Neuronal stem cell (in vitro differentiated cells): ENCODE data around the gene MED16.

Experiments
- DNase-seq: peaks from one replicate; pipeline ENCODE4 v3.0.0-alpha.2; 2013; ENCODE audit warnings: low spot score
- H2AFZ ChIP-seq: one replicate; pipeline ENCODE4 v1.6.1; 2013; ENCODE audit warnings: mild to moderate bottlenecking, low read length, inconsistent platforms
- H2AK5ac ChIP-seq: 2 replicates; pipeline ENCODE4 v1.6.1; 2013; ENCODE audit warnings: low read depth, mild to moderate bottlenecking, inconsistent platforms, low read length, moderate library complexity, mixed read lengths
- H2BK120ac ChIP-seq: 2 replicates; pipeline ENCODE4 v1.6.1; 2013; ENCODE audit warnings: low read depth, mild to moderate bottlenecking, inconsistent platforms, low read length, moderate library complexity, mixed read lengths
- H2BK12ac ChIP-seq: one replicate; pipeline ENCODE4 v1.6.1; 2013; ENCODE audit warnings: low read length, inconsistent platforms
- H2BK15ac ChIP-seq: 2 replicates; pipeline ENCODE4 v1.6.1; 2013; ENCODE audit warnings: mild to moderate bottlenecking, low read length, inconsistent platforms, mixed read lengths
- H2BK5ac ChIP-seq: one replicate; pipeline ENCODE4 v1.6.1; 2013; ENCODE audit warnings: inconsistent platforms, mild to moderate bottlenecking, low read length, moderate library complexity
- H3K14ac ChIP-seq: one replicate; pipeline ENCODE4 v1.6.1; 2013; ENCODE audit warnings: low read length, inconsistent platforms
- H3K18ac ChIP-seq: 2 replicates; pipeline ENCODE4 v1.6.1; 2013; ENCODE audit warnings: low read length, inconsistent platforms
- H3K23ac ChIP-seq: 2 replicates; pipeline ENCODE4 v1.6.1; 2013; ENCODE audit warnings: low read depth, mild to moderate bottlenecking, mixed read lengths, low read length, inconsistent platforms; ENCODE audit not compliant: poor library complexity
- H3K27ac ChIP-seq: replicated peaks from 3 replicates; pipeline ENCODE4 v1.5.1; 2013; ENCODE audit warnings: low read length, inconsistent platforms
- H3K27me3 ChIP-seq, 3 experiments: 2 replicates each; pipeline ENCODE4 v1.6.1; 2013; ENCODE audit warnings: low read length in 3 of 3, mild to moderate bottlenecking in 2 of 3, inconsistent platforms in 1 of 3, low read depth in 1 of 3, mixed read lengths in 1 of 3, moderate library complexity in 1 of 3; ENCODE audit not compliant: control insufficient read depth in 3 of 3, insufficient read depth in 3 of 3
- H3K36me3 ChIP-seq, 2 donors: replicated peaks in 1 of 2; 2 replicates each; pipeline ENCODE4 v1.6.1; 2013; ENCODE audit warnings: low read length in 2 of 2; ENCODE audit not compliant: control insufficient read depth in 2 of 2, insufficient read depth in 2 of 2
- H3K4ac ChIP-seq: 2 replicates; pipeline ENCODE4 v1.6.1; 2013; ENCODE audit warnings: inconsistent platforms, mild to moderate bottlenecking, low read length, moderate library complexity
- H3K4me1 ChIP-seq, 2 donors: 1 replicate in 1 of 2; 2 replicates in 1 of 2; pipeline ENCODE4 v1.6.1; 2013; ENCODE audit warnings: low read length in 2 of 2, low read depth in 1 of 2; ENCODE audit not compliant: control insufficient read depth in 2 of 2, insufficient read depth in 1 of 2
- H3K4me2 ChIP-seq: one replicate; pipeline ENCODE4 v1.6.1; 2013; ENCODE audit warnings: mild to moderate bottlenecking, low read length, inconsistent platforms; ENCODE audit not compliant: insufficient read depth, poor library complexity, severe bottlenecking
- H3K4me3 ChIP-seq, 2 donors: 2 replicates each; pipeline ENCODE4 v1.5.1; 2013; ENCODE audit warnings: low read length in 2 of 2, mild to moderate bottlenecking in 2 of 2, inconsistent platforms in 1 of 2, moderate library complexity in 1 of 2
- H3K79me1 ChIP-seq: one replicate; pipeline ENCODE4 v1.6.1; 2013; ENCODE audit warnings: low read depth, mild to moderate bottlenecking, inconsistent platforms, low read length, moderate library complexity
- H3K9ac ChIP-seq: one replicate; pipeline ENCODE4 v1.6.1; 2013; ENCODE audit warnings: mild to moderate bottlenecking, low read depth, low read length, inconsistent platforms; ENCODE audit not compliant: poor library complexity
- H3K9me3 ChIP-seq, 2 donors: replicated peaks in 1 of 2; 2 replicates each; pipeline versions ENCODE3 to v1.6.1; 2013; ENCODE audit warnings: low read length in 2 of 2, mild to moderate bottlenecking in 2 of 2, inconsistent platforms in 1 of 2, low read depth in 1 of 2, mixed read lengths in 1 of 2, moderate library complexity in 1 of 2; ENCODE audit not compliant: control insufficient read depth in 2 of 2, insufficient read depth in 1 of 2
- H4K8ac ChIP-seq: one replicate; pipeline ENCODE4 v1.6.1; 2013; ENCODE audit warnings: low read depth, mild to moderate bottlenecking, inconsistent platforms, low read length, moderate library complexity
- H4K91ac ChIP-seq: one replicate; pipeline ENCODE4 v1.6.1; 2013; ENCODE audit warnings: low read length, low read depth, mild to moderate bottlenecking, inconsistent platforms; ENCODE audit not compliant: poor library complexity
- WGBS, 2 donors: extraction: QIAGEN DNeasy Blood & Tissue Kit; methylation state at CpG; one replicate each; pipeline ENCODE4 v1.1.7; 2013; ENCODE audit warnings: missing lambda C conversion rate in 2 of 2, mixed read lengths in 1 of 2; ENCODE audit not compliant: insufficient read length in 2 of 2, insufficient replicate concordance in 1 of 2; ENCODE audit errors: extremely low coverage in 2 of 2; 5-methylcytosine and 5-hydroxymethylcytosine counted together

Gene MED16

GRCh38 chr19:906480-906879 lies 13.5 kb upstream of the MED16 start:
- H4K8ac ChIP-seq, result no peak overlapping the region
- H2BK5ac ChIP-seq, result no peak overlapping the region
- no peak overlapping the region for H3K14ac ChIP-seq
- no peaks in the 10 kb centered on the region for H3K9me3 ChIP-seq
- no peak overlapping the region for H3K23ac ChIP-seq
- H3K4ac ChIP-seq, result no peak overlapping the region
- no peak overlapping the region for H2BK12ac ChIP-seq
- no CpG with 5 or more reads among the region's 7 CpGs for WGBS, 2 donors
- peaks cover under 1 to 18% of the 10 kb centered on the region in 2 donors for H3K36me3 ChIP-seq
- no peak overlapping the region for H3K9ac ChIP-seq
- no peak overlapping the region for H3K27ac ChIP-seq
- H3K4me1 ChIP-seq, result peaks cover 0 to 5% of the 10 kb centered on the region in 2 donors
- no peak overlapping the region for H3K4me2 ChIP-seq
- no peak overlapping the region for H4K91ac ChIP-seq
- H2BK120ac ChIP-seq, result no peak overlapping the region
- H3K18ac ChIP-seq, result no peak overlapping the region
- H2BK15ac ChIP-seq, result no peak overlapping the region
- H3K27me3 ChIP-seq, result no peaks in the 10 kb centered on the region
- H2AK5ac ChIP-seq, result no peak overlapping the region
- H3K79me1 ChIP-seq, result peaks cover 9% of the 10 kb centered on the region
- H2AFZ ChIP-seq, result no peak overlapping the region
- DNase-seq, result no peak
- H3K4me3 ChIP-seq, result no peak overlapping the region

- no peak overlapping the region for H3K4ac ChIP-seq
- H3K9me3 ChIP-seq, result no peaks in the 10 kb centered on the region
- H3K4me3 ChIP-seq, result no peak overlapping the region
- H2AK5ac ChIP-seq, result no peak overlapping the region
- no peak overlapping the region for H4K91ac ChIP-seq
- no peak overlapping the region for H3K18ac ChIP-seq
- H3K4me1 ChIP-seq, result peaks cover 0 to 5% of the 10 kb centered on the region in 2 donors
- no peak overlapping the region for H3K4me2 ChIP-seq
- no peak overlapping the region for H3K23ac ChIP-seq
- no peak overlapping the region for H4K8ac ChIP-seq
- DNase-seq, result no peak
- H3K9ac ChIP-seq, result no peak overlapping the region
- no CpG with 5 or more reads among the region's 8 CpGs for WGBS, 2 donors
- H2AFZ ChIP-seq, result no peak overlapping the region
- H2BK120ac ChIP-seq, result no peak overlapping the region
- H3K36me3 ChIP-seq, result peaks cover 3 to 26% of the 10 kb centered on the region in 2 donors
- no peak overlapping the region for H3K27ac ChIP-seq
- peaks cover 12% of the 10 kb centered on the region for H3K79me1 ChIP-seq
- H2BK15ac ChIP-seq, result no peak overlapping the region
- H3K27me3 ChIP-seq, result no peaks in the 10 kb centered on the region
- H2BK12ac ChIP-seq, result no peak overlapping the region
- H2BK5ac ChIP-seq, result no peak overlapping the region
- no peak overlapping the region for H3K14ac ChIP-seq
Observed at GRCh38 chr19:904545-904944, 11.6 kb upstream of the MED16 start.

GRCh38 chr19:903266-903797 lies 10.3 kb upstream of the MED16 start:
- peak overlapping the region; percentile 63 for H2AK5ac ChIP-seq
- no peak overlapping the region for H3K4ac ChIP-seq
- H2AFZ ChIP-seq, result no peak overlapping the region
- H2BK15ac ChIP-seq, result no peak overlapping the region
- H3K14ac ChIP-seq, result no peak overlapping the region
- H3K9ac ChIP-seq, result no peak overlapping the region
- H3K9me3 ChIP-seq, result no peaks in the 10 kb centered on the region
- WGBS, 2 donors, result no CpG with 5 or more reads among the region's 32 CpGs
- H3K4me1 ChIP-seq, result peaks cover 5 to 7% of the 10 kb centered on the region in 2 donors
- no peak overlapping the region for H4K8ac ChIP-seq
- H3K18ac ChIP-seq, result peak overlapping the region; percentile 57
- H3K27ac ChIP-seq, result peak overlapping the region; percentile 43
- no peak for DNase-seq
- H4K91ac ChIP-seq, result no peak overlapping the region
- no peak overlapping the region for H3K23ac ChIP-seq
- H3K36me3 ChIP-seq, result peaks cover 3 to 35% of the 10 kb centered on the region in 2 donors
- H3K79me1 ChIP-seq, result peaks cover 13% of the 10 kb centered on the region
- H3K4me3 ChIP-seq, result no peak overlapping the region
- no peak overlapping the region for H2BK5ac ChIP-seq
- H2BK12ac ChIP-seq, result no peak overlapping the region
- H3K27me3 ChIP-seq, result no peaks in the 10 kb centered on the region
- H3K4me2 ChIP-seq, result peak overlapping the region; percentile 18
- no peak overlapping the region for H2BK120ac ChIP-seq

- no peak overlapping the region for H2BK120ac ChIP-seq
- DNase-seq, result no peak
- no peak overlapping the region for H4K91ac ChIP-seq
- H3K27ac ChIP-seq, result no peak overlapping the region
- no CpG with 5 or more reads among the region's 14 CpGs for WGBS, 2 donors
- no peak overlapping the region for H4K8ac ChIP-seq
- no peak overlapping the region for H2BK12ac ChIP-seq
- H2BK5ac ChIP-seq, result no peak overlapping the region
- H3K36me3 ChIP-seq, result peaks cover 3 to 37% of the 10 kb centered on the region in 2 donors
- no peak overlapping the region for H2BK15ac ChIP-seq
- H3K79me1 ChIP-seq, result peaks cover 13% of the 10 kb centered on the region
- H3K23ac ChIP-seq, result no peak overlapping the region
- H3K9ac ChIP-seq, result no peak overlapping the region
- H3K4me2 ChIP-seq, result no peak overlapping the region
- no peak overlapping the region for H3K4me3 ChIP-seq
- H3K18ac ChIP-seq, result no peak overlapping the region
- H2AFZ ChIP-seq, result no peak overlapping the region
- H3K4ac ChIP-seq, result no peak overlapping the region
- no peaks in the 10 kb centered on the region for H3K27me3 ChIP-seq
- H2AK5ac ChIP-seq, result no peak overlapping the region
- H3K14ac ChIP-seq, result no peak overlapping the region
- no peaks in the 10 kb centered on the region for H3K9me3 ChIP-seq
- peaks cover 5 to 7% of the 10 kb centered on the region in 2 donors for H3K4me1 ChIP-seq
Observed at GRCh38 chr19:902446-903226, 9.6 kb upstream of the MED16 start.
